Measurements from ENCODE around the gene PARVB.

The PARVB gene

GRCh38 chr22:44146088-44146861 lies 122.2 kb downstream of the PARVB start:
- H3K4me3 ChIP-seq (replicated peaks; ENCODE audit: low read depth, low read length) = no peak overlapping the region

GRCh38 chr22:44147008-44147645 lies 123.0 kb downstream of the PARVB start:
- DNase-seq (ENCODE audit: low read depth) = no peak
- no peak for TF ChIP-seq CTCF (IDR thresholded peaks at IDR 0.05; ENCODE audit: low read length, missing control alignments)
- H3K4me3 ChIP-seq (replicated peaks; ENCODE audit: low read depth, low read length) = no peak overlapping the region

More at GRCh38 chr22:44146088-44146861, 122.2 kb downstream of the PARVB start:
- TF ChIP-seq CTCF (IDR thresholded peaks at IDR 0.05; ENCODE audit: low read length, missing control alignments) = no peak
- no peak for DNase-seq (ENCODE audit: low read depth)

- TF ChIP-seq CTCF (IDR thresholded peaks at IDR 0.05; ENCODE audit: low read length, missing control alignments) = no peak
- no peak overlapping the region for H3K4me3 ChIP-seq (replicated peaks; ENCODE audit: low read depth, low read length)
- no peak for DNase-seq (ENCODE audit: low read depth)
Measured at GRCh38 chr22:44147821-44148574, 123.9 kb downstream of the PARVB start.

GRCh38 chr22:44151676-44152075 lies 127.6 kb downstream of the PARVB start:
- peak; percentile 86 for DNase-seq (ENCODE audit: low read depth)

GRCh38 chr22:44153710-44154109 lies 129.6 kb downstream of the PARVB start:
- DNase-seq (ENCODE audit: low read depth) = no peak
- TF ChIP-seq CTCF (IDR thresholded peaks at IDR 0.05; ENCODE audit: low read length, missing control alignments) = no peak
- H3K4me3 ChIP-seq (replicated peaks; ENCODE audit: low read depth, low read length) = no peak overlapping the region

More at GRCh38 chr22:44151676-44152075, 127.6 kb downstream of the PARVB start:
- TF ChIP-seq CTCF (IDR thresholded peaks at IDR 0.05; ENCODE audit: low read length, missing control alignments) = no peak
- no peak overlapping the region for H3K4me3 ChIP-seq (replicated peaks; ENCODE audit: low read depth, low read length)

GRCh38 chr22:44154436-44154942 lies 130.4 kb downstream of the PARVB start:
- no peak overlapping the region for H3K4me3 ChIP-seq (replicated peaks; ENCODE audit: low read depth, low read length)
- TF ChIP-seq CTCF (IDR thresholded peaks at IDR 0.05; ENCODE audit: low read length, missing control alignments) = no peak
- DNase-seq (ENCODE audit: low read depth) = no peak

All from fibroblast of pulmonary artery (primary cell).